Head of caudate nucleus (tissue), 42 donors: ENCODE data around the gene KRABD2.
"Not testable (repeated sequence)": the region's sequence is repeated elsewhere in the genome, so short reads cannot be mapped to it uniquely, and the experiment has no call there.

ENCODE experiments used
- DNase-seq, 42 donors: peaks; one replicate each; pipeline versions ENCODE4 v3.0.0 to v3.0.0-alpha.2; 2020 to 2021; ENCODE audit warnings: mixed read lengths in 7 of 42
- intact Hi-C: fragments of 100-400 bp; cut with DNase I; formaldehyde crosslinking; loops from one replicate; pipeline ENCODE4 v1.15.0; 2022

Gene KRABD2

DNA sequence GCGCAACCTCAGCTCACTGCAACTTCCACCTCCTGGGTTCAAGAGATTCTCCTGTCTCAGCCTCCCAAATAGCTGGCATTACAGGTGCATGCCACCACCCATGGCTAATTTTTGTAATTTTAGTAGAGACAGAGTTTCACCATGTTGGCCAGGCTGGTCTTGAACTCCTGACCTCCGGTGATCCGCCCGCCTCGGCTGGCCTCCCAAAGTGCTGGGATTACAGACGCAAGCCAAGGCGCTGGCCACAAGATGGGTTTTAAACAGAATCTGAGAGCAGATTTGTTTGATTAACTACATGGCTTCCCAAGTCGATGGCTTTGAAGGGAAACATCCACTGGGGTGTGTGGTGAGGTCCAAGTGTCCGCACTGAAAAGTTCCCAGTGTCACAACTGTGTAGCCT lies 18.0 kb upstream of the KRABD2 start:
- DNase-seq, intact Hi-C loops: not testable (repeated sequence)

DNA sequence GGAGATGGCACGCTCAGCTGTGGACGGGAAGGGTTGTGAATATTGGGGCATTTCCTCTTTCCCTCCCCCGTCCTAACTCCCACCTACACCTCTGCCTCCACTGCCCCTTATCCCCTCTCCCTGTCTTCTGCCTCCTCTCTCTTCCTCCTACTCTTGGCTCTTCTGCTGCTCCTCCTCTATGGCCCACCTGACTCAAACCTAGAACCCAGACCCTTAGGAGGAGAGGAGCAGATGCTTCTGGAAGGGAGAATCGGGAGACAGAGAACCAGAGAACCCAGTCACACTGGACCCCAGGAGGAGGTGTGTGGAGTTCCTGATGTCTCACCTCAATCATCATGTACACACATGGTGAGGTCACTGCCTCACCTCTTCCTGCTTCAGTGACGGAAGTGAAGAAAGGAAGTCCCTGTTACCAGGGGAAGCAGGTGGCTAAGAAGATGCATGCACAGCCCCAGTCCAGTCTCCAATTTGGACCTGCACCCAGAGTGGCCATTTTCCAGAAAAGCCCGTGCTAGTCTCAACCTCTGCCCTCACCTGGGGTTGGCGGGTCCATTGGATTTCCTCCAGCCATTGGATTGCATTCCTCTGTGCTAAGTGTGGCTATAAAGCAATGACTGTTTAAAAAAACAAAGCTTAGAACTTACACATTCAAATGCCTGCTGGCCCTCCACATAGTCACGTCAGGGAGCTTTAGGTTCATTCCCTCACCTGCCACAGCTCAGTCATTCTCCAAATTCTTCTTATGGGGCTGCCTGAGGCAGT lies 17.1 kb upstream of the KRABD2 start:
- no peak for DNase-seq
- intact Hi-C loops: no loop called here

DNA sequence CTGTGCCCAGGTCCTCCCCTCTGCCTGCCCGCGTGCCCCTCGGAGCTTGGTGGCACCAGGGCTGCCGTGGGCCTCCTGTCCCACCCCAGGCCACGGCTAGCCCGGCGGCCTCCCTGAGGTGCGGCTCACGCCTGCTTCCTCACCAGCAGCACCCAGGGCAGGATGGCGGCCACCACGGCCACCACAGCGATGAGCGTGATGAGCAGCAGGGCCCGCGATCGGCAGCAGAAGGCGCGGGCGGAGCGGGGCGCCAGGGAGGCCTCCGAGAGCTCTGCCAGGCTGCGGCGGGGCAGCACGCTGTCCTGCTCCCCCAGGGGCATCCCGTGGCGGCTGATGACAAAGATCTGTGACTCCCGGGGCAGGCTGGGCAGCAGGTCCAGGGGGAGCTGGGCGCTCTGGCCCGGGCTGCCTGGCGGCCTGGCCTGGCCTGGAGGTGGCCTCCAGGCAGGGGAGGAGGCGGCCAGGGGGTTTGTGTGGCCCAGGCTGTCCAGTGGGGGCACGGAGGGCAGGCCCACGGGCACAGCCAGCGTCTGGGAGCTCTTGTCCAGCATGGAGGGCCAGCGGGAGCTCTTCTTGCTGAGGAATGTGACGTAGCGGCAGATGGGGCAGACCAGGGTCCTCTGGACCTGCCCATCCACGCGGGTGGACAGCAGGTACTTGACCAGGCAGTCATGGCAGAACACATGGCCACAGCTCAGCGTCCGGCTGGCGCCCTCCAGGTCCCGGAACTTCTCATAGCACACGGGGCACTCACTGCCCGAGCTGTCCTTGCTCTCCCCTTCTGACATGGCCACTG lies 16.4 kb upstream of the KRABD2 start:
- intact Hi-C loops: no loop called here
- no peak for DNase-seq

DNA sequence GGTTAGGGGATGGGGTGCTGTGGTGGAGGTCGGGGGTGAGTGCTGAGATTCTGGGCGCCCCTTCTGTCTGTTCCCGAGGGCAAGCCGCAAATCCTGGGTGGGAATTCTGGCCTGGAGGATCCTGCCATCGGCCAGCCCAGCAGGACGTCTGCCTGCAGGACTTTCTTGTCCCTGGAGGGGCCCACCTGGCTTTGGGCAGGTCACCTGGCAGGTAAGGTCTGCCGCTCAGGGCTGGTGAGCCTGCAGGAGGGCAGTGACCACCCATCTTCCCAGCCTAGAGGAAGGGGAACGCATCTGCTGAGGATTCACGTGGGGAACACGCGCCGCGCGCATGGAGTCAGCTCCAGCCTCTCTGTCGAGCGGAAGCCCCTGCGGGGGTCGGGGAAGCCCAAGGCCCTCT lies 15.8 kb upstream of the KRABD2 start:
- intact Hi-C loops: no loop called here
- no peak for DNase-seq

DNA sequence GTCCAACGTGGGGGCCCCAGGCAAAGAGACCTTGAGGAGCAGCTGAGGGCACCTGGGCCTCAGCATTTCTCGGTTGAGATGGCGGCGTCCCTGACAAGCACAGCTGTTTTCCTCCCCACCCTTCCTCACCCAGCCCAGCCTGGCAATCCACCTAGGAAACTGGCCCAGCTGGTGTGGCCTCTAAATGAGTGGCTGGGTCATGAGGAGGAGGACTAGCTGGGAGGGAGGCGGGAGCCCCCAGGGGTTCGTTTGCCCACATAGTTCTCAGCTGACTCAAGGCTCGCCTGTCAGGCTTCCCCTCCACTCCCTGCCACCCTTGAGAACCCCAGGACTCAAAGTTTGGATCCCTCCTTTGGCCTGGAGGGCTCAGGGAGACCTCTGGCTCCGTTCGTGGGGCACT lies 15.2 kb upstream of the KRABD2 start:
- no peak for DNase-seq
- intact Hi-C loops: no loop called here

DNA sequence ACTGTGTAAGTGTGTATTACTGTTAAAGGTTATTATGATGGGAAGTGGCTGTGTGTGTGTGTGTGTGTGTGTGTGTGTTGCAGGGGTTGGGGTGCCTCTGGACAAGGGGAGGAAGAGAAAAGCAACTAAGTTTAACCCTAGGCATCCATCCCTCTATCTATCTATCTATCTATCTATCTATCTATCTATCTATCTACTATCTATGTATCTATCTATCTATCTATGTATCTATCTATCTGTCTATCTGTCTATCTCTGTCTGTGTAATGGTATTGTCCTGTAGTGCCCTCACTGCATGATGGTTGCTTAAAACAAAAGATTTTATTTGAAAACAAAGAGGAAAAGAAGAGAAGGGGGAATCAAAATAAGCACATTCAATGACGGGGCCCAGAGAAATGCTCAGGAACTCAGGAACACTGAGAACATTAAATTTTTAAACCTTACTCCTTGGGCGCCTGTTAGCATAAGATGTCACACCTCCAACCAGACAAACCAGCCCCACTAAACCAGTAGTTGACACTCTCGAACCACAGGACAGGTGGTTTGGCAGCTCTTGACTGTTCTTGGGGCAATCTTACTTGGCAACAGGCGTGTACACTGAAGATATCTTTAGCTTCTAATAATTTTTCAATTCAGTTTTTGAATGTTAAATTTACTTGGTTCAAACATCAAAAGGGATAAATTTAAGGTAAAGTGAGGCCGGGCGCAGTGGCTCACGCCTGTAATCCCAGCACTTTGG lies 11.6 kb upstream of the KRABD2 start:
- intact Hi-C loops: no loop called here
- DNase-seq: no peak

DNA sequence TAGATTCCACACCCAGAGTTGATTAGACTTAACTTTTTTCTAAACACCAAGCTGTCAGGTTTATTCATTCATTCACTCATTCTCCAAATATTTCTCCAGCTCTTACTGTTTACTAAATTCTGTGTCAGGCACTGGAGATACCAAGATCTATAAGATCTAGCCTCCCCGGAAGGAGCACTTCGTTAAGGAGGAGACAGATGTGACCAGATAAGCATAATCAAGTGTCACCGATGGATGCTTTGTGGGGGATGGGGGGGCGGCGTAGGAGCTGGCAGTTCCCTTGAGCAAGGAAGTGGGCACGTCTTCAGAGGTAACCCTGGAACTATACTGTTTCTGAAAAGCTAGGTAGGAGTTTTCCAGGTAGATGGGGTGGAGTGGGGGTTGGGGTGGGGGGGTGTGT lies 10.3 kb upstream of the KRABD2 start:
- no peak for DNase-seq
- intact Hi-C loops: no loop called here

DNA sequence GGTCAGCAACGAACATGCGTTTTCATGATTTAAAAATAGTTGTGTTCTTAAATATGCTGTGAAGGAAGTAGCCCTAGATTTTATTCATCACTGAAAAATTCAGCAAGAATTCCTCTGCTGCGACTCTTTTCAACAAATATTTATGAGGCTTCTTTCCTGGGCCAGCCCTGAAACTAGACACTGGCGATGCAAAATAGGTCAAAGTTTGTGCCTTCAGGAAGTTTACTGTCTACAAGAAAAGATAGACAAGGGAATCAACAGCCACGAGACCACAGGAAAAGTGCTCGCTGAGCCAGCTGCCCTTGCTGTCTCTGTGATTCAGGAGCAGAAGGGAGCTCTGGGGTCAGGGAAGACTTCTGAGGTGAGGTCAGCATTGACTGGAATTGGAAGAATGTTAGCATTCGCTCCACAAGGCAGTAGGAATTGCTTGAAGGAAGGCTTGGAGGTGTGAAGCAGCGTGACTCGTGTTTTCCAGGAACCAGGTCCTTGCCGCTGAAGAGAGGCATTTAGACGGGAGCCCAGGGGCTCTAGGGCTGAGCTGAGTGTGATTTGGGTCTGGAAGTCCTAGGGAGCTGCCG lies 8.4 kb upstream of the KRABD2 start:
- no peak for DNase-seq
- intact Hi-C loops: no loop called here

DNA sequence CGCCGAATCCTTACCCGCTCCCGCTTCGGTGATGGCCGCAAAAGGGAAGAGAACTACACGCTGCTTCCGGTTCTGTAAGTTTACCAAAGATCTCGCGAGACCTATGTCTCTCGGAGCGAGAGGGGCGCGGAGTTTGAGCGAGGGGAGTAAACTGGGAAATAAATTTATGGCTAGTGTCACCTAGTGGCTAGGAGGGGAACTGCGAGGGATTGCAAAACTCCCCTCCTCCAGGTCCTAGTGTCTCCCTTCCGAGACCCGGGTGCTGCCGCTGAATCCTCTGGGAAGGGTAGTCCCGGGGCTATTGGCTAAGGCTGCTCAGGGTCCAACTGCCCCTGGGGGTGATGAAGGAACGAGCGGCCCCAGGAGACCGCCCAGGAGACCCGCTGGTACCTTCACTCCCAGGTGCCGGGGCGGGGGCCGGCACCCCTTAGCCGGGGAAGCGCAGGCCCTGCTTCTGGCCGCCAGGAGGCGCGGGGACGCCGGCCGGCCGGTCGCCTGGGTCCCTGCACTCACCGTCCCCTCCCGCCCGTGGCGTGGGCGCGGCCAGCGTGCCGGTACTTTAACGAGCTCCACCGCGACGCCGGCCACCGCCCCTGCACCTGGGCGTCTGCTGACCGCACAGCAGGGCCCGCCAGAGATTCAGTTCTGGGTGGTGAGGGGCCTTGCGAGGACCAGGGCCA lies 6.8 kb upstream of the KRABD2 start, which contains the start of gene RPL26:
Gene RPL26, minus strand, starts transcription at position 51 of the 680 bp plus-strand sequence. CDS start 883 bp downstream, outside the sequence.
- peak; percentile 90 to 98 (median 96) for DNase-seq
- intact Hi-C loops: no loop called here

DNA sequence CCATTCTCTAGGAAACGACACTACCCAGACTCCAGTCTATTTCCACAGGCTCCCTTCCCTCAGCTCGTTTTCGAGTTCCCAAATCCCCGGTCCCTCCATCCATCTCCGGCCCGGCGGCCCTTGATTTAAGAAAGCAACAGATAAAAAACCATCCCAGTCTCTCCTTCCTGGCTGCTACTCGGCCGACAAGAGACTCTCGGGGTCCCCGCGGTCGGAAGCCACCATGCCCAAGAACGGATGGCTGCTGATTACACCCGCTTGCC lies 6.3 kb upstream of the KRABD2 start:
- intact Hi-C loops: no loop called here
- DNase-seq: no peak

DNA sequence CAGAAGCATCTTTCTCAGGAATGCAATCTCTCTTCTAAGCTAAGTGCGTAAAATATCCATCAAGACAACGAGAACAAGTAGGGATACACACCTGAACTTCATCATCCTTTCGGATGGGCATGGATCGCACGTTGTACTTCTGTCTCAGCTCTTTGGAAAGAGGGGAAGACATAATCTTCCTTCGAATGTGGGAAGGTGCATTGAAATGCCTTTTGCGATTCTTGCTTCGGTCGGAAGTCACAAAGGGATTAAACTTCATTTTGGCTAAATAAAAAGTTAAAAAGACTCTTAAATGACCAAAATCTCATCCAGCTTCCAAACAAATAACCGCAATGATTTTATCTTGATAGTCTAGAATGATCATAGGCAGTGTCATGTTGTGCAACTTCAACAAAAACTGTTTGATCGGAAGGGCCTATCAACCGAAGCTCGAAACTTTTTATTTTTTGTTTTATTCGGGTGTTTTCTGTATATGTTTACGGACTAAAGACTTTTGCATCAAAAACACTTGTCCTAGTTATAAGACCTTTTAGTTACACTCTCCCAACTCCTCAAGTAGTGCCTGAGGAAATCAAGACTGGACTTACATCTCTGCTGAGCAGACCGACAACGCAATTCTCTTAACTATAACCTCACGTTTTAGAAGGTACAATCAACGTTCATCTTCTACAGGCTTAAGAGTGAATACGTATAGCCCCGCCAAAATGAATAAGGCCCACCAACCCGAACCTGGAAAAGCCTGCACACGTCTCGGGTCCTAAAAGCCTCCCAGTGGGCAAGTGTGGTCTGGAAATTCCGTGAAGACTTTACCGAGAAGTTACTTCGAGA lies 5.8 kb upstream of the KRABD2 start:
- DNase-seq: no peak
- intact Hi-C loops: no loop called here

DNA sequence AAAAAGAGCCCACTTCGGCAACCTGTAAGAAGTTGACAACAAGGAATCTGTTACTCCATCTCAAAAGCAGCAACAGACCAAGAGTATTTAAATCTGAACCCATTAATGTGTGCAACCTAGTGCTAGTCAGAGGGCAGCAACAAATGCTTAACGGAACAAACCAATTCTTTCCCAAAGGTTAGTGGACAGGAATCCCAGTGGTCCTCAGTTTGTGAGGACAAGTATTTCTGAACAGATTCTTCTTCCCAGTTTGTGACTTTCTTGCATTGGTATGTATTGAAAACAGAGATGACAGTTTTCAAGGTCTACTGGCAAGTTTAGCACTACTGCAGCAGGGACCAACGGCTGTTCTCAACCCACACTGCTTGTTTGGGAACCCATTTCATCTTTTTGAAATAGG lies 3.5 kb upstream of the KRABD2 start:
- DNase-seq: no peak
- intact Hi-C loops: no loop called here

DNA sequence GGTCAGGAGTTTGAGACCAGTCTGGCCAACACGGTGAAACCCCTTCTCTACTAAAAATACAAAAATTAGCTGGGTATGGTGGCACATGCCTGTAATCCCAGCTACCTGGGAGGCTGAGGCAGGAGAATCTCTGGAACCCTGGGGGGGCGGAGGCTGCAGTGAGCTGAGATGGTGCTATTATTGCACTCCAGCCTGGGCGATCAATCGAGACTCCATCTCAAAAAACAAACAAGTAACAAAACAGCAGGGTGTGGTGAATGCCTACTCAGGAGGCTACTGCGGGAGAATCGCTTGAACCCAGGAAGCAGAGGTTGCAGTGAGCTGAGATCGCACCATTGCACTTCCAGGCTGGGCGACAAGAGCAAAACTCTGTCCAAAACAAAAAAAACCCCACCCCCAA lies 1.6 kb upstream of the KRABD2 start:
- intact Hi-C loops, DNase-seq: not testable (repeated sequence)

DNA sequence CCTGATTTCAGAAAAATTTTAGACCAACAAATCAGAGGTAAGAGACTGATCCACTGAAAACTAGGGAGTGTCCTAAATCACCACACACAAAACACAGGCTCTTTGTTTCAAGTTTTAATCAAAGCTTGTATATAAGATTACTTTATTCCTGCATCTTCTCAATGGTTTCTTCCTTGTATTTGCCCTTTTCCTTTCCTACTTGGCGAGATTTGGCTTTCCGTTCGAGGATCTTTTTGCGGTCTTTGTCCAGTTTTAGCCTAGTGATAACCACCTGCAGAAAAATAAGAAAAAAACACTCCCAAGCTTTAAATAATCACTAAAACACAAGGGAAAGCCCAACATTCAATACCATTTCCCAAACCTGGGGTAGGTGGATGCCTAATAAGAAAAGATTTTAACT lies 918 bp upstream of the KRABD2 start:
- intact Hi-C loops: no loop called here
- no peak for DNase-seq

DNA sequence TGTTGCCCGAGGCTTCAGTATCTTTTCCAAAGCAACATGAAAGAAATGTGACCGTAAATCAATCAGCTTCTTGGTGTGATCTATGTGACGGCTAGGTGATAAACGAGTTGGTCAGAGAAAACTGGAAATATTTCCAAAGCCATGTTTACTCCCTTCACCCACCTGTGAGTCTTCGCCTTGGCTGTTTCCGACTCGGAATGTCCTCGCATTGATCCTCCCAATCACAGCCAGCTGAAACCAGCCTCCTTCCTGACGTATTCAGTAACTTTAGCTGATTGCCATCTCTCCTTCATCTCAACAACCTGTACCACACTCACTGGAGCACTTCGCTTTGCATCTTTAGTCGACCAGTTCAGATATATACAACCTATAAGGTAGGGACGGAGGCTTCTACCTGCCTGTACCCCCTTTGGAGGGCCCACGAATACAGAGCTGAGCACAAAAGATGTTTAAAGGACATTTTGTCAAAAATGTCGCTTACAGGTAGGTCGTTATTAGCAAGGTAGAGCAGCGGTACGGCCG lies 705 bp downstream of the KRABD2 start:
- intact Hi-C loops: no loop called here
- DNase-seq: peak in 27 of 42 donors; percentile 18 to 69 (median 34)

DNA sequence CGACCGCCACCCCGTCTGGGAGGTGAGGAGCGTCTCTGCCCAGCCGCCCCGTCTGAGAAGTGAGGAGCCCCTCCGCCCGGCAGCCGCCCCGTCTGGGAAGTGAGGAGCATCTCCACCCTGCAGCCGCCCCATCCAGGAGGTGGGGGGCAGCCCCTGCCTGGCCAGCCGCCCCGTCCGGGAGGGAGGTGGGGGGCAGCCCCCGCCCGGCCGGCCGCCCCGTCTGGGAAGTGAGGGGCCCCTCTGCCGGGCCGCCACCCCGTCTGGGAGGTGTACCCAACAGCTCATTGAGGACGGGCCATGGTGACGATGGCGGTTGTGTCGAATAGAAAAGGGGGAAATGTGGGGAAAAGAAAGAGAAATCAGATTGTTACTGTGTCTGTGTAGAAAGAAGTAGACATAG lies 2.6 kb downstream of the KRABD2 start:
- intact Hi-C loops, DNase-seq: not testable (repeated sequence)

DNA sequence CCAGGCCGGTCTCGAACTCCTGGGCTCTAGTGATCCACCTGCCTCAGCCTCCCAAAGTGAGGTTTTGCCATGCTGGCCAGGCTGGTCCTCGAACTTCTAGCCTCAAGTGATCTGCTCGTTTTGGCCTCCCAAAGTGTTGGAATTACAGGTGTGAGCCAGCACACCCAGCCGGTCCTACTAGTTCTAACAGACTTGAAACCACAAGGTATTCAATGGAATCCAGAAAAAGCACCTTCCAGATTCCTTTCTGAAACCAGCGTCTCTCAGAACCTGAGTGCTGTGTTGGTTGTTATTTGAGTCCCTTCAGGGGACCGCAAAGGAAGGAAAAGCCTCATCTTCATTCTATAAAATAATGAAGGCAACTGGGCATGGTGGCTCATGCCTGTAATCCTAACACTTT lies 4.1 kb downstream of the KRABD2 start:
- intact Hi-C loops: no loop called here

DNA sequence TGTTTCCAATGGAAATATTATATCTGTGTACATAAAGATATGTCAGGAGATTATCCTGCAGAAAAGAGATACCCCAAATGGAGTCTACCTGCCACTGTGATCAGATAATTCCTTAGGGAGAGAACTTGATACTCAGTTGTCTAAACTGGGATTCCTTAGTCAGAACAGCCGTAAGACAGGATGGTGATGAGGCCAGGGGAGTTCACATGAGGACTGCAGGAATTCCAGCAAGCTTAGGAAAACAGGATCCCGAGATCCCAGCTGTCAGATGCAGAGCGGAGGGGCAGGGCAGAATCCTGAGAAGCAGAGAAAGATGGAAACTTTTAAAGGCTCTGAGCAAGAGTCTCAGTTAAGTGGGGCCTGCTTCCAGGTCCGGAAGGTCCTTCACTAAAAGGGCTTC lies 4.7 kb downstream of the KRABD2 start:
- intact Hi-C loops: no loop called here
- DNase-seq: no peak

More for the DNA sequence above, 4.1 kb downstream of the KRABD2 start:
- DNase-seq: no peak
